Renal cortex interstitium (tissue), 11 donors: Measurements from ENCODE around the gene PCNP. TPM values are rescaled to one million over a fixed set of nuclear protein-coding genes. Genes with fewer than 3 reads are reported as not detected.
"Not testable (repeated sequence)": the region's sequence is repeated elsewhere in the genome, so short reads cannot be mapped to it uniquely, and the experiment has no call there.

Experiments
- DNase-seq, 11 donors: peaks; one replicate each; pipeline ENCODE4 v3.0.0-alpha.2; 2013; ENCODE audit warnings: low read depth in 9 of 11, low spot score in 4 of 11; ENCODE audit errors: extremely low read depth in 1 of 11
- polyA plus RNA-seq, 3 donors: library from polyadenylated mRNA; unstranded; fragments of 120-200 nt; gene quantifications; one replicate each; pipeline ENCODE4 v1.2.1, GENCODE V29; 2013; ENCODE audit not compliant: insufficient read length in 3 of 3

Gene PCNP
- polyA plus RNA-seq, 3 donors = 197 to 242 (median 212) TPM

DNA sequence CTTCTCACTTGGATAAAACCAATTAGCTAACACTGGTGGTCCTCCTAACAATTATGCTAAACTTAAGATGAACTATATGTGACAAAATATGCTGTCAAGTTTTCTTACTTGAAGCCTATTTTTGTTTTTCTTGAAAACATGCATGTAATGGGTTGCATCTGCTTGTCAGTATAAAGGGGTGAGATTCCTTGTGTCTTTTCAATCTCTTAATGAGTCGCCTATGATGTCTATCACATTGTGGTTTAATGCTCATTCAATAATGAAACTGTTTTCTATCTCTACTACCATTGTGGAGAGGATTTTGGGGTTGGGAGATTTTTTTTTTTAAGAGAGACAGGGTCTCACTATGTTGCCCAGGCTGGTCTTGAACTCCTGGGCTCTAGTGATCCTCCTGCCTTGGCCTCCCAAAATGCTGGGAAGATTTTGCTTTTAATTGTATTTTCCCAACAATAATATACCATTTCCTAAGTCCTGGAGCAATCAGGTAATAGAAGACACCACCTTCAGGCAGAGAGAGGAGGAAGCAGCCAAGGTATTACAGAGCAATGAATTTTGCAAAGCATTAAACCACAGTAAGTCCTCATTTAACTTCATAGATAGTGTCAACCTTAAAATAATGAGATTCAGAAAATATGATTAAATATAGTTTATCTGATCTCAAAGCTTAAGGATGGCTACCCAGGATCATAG, 29.7 kb upstream of the PCNP start:
- no peak for DNase-seq

DNA sequence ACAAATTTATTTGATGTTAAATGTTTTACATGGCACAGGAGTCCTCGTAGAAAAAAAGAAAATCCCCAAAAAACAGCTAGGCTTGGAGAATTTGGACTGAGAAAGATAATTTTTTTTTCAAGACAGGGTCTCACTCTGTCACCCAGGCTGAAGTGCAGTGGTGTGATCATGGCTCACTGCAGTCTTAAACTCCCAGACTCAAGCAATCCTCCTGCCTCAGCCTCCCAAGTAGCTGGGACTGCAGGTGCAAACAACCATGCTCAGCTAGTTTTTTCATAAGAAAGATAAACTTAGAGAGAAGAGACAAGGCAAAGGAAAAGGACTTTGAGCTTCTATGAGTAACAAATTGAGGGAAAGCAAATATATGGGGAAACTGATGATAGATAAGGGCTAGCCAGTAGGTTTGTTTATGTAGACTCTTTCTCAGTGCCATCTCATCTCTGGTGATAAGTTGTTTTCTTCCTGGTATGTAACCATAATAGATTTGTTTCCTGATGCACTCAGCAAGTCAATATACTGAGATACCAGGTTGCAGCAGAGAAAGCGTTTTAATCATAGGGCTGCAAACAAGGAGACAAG, 25.4 kb upstream of the PCNP start:
- no peak for DNase-seq

DNA sequence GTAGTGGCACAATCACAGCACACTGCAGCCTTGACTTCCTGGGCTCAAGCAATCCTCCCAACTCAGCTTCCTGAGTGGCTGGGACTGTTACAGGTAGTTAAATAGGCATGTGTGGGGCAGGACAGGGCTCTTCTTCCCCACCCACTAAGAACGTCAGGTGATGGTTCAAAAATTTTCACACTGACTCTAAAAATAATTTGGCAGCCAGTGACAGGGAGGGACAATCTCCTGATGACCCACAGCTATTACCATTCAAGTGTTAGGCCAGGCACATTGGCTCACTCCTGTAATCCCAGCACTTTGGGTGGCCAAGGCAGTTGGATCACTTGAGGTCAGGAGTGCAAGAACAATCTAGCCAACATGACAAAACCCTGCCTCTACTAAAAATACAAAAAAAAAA, 24.5 kb upstream of the PCNP start:
- no peak for DNase-seq

DNA sequence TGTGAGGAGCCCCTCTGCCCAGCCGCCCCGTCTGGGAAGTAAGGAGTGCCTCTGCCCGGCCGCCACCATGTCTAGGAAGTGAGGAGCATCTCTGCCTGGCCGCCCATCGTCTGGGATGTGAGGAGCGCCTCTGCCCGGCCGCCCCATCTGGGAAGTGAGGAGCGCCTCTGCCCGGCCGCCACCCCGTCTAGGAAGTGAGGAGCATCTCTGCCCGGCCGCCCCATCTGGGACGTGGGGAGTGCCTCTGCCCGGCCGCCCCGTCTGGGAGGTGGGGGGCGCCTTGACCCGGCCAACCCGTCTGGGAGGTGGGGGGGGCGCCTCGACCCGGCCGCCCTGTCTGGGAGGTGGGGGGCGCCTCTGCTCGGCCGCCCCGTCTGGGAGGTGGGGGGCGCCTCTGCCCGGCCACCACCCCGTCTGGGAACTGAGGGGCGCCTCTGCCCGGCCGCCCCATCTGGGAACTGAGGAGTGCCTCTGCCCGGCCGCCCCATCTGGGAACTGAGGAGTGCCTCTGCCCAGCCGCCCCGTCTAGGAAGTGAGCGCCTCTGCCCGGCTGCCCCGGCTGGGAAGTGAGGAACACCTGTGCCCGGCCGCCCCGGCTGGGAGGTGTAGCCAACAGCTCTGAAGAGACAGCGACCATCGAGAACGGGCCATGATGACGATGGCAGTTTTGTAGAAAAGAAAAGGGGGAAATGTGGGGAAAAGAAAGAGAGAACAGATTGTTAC, 22.5 kb upstream of the PCNP start:
- not testable (repeated sequence) for DNase-seq

DNA sequence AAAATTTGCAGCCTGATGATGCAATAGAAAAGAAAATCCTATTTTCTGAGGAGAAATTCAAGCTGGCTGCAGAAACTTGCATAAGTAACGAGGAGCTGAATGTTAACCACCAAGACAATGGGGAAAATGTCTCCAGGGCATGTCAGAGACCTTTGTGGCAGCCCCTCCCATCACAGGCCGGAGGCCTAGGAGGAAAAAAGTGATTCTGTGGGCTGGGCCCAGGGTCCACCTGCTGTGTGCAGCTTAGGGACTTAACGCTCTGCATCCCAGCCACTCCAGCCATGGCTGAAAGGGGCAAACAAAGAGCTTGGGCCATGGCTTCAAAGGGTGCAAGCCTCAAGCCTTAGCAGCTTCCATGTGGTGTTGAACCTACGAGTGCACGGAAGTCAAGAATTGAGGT, 20.6 kb upstream of the PCNP start:
- DNase-seq = not testable (repeated sequence)

DNA sequence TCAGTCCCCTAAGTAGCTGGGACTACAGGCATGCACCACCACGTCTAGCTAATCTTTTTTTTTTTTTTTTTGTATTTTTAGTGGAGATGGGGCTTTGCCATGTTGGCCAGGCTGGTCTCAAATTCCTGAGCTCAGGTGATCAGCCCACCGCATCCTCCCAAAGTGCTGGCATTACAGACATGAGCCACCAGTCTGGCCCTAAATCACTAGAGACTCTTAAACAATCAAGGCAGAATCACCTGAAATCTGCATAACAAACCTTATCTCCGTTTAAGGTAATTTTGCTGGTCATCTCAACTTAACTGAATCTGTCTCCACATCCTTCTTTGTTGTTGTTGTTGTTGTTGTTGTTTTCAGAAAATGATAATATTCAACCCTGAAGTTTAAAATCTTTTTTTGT, 17.9 kb upstream of the PCNP start:
- no peak for DNase-seq

DNA sequence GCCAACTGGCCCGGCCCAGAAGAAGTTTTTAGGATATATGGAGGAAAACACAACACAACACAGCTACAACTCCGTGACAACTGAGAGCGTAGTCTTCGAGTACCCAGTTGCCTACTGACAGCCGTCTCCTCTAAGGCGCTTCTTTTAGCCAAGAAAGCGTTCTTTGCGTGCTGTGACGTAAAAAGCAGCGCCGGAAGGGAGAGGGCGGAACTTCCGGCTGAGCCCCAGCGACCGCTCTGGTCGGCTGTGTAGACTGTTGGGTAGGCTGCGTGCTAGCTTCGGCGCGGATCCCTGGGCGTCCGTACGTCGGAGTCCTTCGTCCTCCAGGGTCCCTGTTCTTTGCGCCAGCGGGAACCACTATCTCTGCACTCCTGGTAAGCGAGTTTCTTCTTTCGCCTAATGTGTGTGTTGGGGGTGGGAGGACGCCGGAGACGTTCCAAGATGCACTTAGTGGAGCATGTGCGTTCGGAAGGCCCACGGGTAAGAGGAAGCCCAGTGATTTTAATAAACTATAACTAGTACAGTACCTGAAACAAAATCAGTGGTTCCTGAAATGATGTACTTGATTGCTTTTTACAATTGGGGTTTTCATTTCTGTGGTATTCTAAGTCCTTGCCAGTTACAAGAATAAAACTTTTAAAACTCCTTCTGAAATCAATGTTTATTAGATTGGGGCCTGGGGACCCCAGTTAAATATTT, 12.2 kb upstream of the PCNP start, which contains the start of gene TRMT10C:
Gene TRMT10C, plus strand, starts transcription at position 239 of the 699 bp plus-strand sequence. CDS start 2,914 bp downstream, outside the sequence.
- peak; percentile 84 to 93 (median 89) for DNase-seq

DNA sequence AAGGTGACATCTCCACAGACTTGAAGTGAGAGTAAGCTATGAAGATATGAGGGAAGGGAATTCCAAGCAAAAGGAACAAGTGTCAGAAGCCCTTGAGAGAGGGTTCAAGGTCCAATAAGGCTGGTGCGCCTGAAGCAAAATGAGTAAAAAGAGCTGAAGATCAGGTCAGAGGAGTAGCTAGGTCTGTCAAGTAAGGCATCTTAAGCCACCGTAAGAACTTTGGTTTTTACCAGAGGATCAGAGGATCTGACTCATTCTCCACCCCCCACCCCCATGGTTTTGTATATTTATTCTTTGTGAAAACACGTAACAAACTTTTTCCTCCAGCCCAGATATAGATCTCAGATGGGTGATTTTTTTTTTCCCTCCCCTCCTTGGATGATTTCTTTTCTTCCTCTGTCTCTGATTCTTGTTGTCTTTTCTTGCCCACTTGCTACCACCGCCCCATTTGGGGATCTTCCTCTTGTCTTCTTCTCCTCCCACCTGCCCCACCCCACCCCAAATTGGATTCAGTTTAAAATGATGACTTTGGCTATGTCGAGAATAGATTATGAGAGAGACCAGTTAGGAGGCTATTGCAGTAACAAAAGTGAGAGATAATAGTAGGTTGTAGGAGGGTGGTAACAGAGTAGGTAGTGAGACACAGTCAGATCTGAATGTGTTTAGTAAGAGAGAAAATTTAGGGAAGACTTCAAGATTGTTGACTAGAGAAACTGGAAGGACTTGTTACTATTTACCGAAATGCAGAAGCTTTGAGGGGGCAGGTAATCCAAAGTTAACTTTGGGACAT, 6.3 kb upstream of the PCNP start:
- no peak for DNase-seq

DNA sequence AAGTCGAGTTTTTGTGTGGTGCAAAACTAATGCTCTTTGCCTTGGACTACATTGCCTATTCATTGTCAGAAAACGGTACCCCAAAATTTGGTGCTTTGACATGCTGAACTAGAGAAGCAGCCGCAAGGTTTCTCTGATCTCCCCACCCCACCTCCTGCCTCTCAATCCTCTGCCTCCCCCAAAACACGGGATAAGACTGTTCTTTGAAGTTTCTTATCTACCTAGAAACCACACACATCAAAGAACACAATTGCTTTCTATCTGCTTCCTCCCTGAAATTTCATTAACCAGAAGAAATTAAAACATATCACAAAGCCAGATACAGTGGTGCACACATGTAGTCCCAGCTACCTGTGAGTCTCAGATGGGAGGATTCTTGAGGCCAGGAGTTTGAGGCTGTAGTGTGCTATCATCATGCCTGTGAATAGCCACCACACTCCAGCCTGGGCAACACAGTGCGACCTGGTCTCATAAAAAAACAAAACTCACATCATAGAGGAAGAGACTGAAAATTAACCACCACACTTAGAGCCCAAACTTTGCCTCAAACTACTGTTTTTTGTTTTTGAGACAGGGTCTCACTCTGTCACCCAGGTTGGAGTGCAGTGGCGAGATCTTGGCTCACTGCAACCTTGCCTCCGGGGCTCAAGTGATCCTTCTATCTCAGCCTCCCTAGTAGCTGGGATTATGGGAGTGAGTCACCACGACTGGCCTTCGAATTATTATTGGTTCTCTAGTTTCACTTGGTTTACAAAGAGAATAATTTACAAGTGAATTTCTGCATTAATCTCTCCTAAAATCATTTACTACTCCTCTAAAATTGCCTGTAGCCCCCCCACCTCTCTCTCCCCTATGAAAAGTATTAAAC, 2.7 kb upstream of the PCNP start:
- no peak for DNase-seq

DNA sequence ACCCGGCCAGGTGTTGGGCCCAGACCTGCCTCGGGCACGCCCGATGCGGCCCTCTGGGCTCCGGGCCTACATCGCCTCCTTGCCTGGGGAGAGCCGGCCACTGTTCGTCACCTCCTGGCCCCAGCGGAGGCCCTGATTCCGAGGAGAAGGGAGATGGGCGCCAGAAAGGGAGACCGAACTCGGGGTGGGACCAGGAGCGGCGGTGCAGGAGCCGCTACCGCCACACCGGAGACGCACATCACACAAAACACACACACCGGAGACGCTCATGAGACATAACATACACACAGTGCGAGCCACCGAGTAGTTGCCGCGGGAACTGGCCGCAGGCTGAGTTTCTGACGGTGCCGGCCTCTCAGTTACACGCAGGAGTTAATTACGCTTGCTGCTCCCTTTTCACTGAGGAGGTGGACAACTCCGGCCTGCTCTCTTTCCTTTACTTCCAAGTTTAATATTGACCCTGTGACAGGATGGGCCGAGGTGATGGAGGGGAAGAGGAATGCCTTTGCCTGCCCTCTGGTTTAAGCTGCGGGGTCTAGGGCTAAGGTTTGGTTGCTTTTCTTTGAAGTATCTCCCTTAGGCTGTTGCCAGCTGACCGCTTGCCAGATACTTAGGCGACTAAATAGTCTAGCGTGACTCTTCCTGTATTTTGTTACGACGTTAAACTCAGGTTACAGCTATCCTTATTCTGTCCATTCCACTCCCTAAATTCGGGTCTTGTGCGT, 570 bp downstream of the PCNP start:
- DNase-seq = peak; percentile 13 to 71 (median 46)

DNA sequence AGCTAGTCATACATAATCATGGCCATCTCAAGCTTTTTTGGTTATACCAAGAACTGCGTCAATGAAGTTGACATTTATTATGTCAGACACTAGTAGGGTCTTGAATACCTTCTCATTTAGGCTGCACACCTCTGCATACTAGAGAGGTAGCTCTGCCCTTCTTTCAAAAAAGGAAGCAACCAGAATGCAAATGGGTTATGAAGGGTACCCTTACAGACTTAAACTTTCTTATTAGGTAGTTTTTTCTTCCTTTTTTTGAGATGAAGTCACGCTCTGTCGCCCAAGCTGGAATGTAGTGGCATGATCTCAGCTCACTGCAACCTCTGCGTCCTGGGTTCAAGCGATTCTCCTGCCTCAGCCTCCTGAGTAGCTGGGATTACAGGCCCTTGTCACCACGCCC, 3.3 kb downstream of the PCNP start:
- no peak for DNase-seq

DNA sequence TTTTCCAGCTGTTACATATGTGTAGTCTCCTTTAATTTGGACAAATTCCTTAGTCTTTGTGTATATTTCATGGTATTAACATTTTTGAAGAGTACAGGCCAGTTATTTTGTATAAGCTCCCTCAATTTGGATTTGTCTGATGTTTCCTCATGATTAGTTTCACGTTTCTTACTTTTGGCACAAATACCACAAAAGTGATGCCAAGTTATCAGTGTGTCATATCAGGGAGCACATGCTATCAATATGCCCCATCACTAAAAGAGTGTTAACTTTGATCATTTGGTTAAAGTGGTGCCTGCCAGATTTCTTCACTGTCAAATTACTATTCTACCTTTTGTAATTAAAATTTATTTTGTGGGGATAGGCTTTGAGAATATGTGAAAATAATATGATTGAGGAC, 14.6 kb downstream of the PCNP start:
- DNase-seq = no peak

DNA sequence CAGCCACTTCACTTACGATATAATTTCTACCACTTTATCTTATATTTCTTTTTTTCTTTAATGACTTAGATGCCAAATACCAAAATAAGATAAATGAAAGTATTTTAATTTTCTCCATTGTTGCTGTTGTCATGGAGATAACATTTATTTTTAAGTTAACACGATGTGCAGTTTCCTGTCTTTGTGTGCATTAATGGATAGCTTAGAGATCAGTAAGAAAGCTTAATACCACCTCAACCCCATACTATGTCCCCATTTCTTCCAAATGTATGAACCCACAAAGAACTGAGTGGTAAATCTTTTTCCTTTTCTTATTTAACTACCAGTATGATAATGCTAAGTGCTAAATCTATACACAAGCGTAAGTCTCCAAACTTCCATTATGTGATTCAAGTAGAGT, 17.1 kb downstream of the PCNP start:
- DNase-seq = no peak

DNA sequence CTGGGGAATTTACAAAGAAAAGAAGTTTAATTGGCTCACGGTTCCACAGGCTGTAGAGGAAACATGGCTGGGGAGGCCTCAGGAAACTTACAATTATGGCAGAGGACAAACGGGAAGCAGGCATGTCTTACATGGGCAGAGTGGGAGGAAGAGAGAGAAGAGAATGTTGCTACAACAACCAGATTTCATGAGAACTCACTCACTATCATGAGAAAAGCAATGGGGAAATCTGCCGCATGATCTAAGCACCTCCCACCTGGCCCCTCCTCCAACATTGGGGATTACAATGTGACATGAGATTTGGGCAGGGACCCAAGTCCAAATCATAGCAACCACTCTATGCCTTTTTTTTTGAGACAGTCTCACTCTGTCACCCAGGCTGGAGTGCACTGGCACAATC, 28.8 kb downstream of the PCNP start:
- no peak for DNase-seq

DNA sequence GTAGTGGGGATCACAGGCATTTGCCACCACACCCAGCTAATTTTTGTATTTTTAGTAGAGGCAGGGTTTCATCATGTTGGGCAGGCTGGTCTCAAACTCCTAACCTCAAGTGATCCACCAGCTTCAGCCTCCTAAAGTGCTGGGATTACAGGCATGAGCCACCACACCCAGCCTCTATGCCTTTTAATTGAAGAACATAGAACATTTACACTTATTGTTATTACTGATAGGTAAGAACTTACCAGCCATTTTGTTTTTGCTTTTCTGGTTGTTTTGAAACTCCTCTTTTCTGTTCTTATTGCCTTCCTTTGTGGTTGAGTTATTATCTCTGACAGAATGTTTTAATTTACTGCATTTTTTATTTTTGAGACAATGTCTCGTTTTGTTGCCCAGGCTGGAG, 29.2 kb downstream of the PCNP start:
- DNase-seq = no peak

DNA sequence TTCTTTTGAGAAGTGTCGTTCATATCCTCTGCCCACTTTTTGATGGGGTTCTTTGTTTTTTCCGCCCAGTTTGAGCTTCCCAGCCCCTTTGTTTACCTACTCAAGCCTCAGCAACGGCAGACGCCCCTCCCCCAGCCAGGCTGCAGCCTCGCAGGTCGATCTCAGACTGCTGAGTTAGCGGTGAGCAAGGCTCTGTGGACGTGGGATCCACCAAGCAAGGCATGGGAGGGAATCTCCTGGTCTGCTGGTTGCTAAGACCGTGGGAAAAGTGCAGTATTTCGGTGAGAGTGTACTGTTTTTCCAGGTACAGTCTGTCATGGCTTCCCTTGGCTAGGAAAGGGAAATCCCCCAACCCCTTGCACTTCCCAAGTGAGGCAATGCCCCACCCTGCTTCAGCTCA, 31.4 kb downstream of the PCNP start:
- not testable (repeated sequence) for DNase-seq

DNA sequence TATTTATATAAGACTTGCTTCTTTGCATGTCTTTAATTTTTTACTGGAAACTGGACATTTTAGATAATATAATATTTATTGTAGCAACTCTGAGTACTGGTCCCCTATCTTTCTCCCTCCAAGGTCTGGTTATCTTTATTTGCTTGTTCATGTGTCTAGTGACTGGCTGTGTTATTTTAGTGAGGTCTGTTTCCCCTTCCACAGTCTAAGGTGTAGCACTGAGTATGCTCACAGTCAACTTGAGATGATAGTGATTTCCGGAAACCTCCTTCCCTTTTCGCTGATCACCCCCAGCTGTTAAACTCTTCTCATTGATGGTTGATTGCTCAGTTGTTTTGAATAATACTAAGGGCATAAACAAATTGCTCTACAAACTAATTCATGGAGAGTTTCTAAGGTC, 37.0 kb downstream of the PCNP start:
- DNase-seq = no peak
